DOHH2 (cell line): ENCODE data around the gene BNIPL.
A peak's percentile ranks its signal among the peaks of the same experiment; 100 is the strongest.

Source experiments
- H3F3A ChIP-seq: fragments of 200-600 bp; sonication (generic), shearing (Covaris generic); 2 replicates; pipeline ENCODE4 v1.6.0; 2016; ENCODE audit warnings: antibody characterized with exemption, mild to moderate bottlenecking; ENCODE audit not compliant: control insufficient read depth, insufficient read depth
- H3K27ac ChIP-seq: fragments of 200-600 bp; sonication (generic); 2 replicates; pipeline ENCODE4 v1.5.1; 2014; ENCODE audit warnings: low read depth, mild to moderate bottlenecking, low read length, moderate library complexity
- H3K27me3 ChIP-seq: fragments of 200-600 bp; sonication (generic); 2 replicates; pipeline ENCODE4 v1.6.1; 2014; ENCODE audit warnings: mild to moderate bottlenecking, low read length, mixed read lengths; ENCODE audit not compliant: control insufficient read depth
- H3K36me3 ChIP-seq: fragments of 200-600 bp; sonication (generic); 2 replicates; pipeline ENCODE4 v1.6.1; 2014; ENCODE audit warnings: mild to moderate bottlenecking, low read length, moderate library complexity, mixed read lengths; ENCODE audit not compliant: control insufficient read depth
- H3K4me1 ChIP-seq: fragments of 200-600 bp; sonication (generic); 2 replicates; pipeline ENCODE4 v1.6.1; 2014; ENCODE audit warnings: mild to moderate bottlenecking, low read length, mixed read lengths; ENCODE audit not compliant: control insufficient read depth
- H3K4me2 ChIP-seq: fragments of 200-600 bp; sonication (generic); 2 replicates; pipeline ENCODE4 v1.6.0; 2014; ENCODE audit warnings: mild to moderate bottlenecking, low read length, moderate library complexity
- H3K4me3 ChIP-seq: fragments of 200-600 bp; sonication (generic); 2 replicates; pipeline ENCODE4 v1.5.1; 2014; ENCODE audit warnings: mild to moderate bottlenecking, low read length, mixed read lengths
- H3K79me2 ChIP-seq: fragments of 200-600 bp; sonication (generic); 2 replicates; pipeline ENCODE4 v1.6.1; 2014; ENCODE audit warnings: mild to moderate bottlenecking, low read length, mixed read lengths; ENCODE audit not compliant: control insufficient read depth
- H3K9me2 ChIP-seq: fragments of 200-600 bp; sonication (generic); replicated peaks from 2 replicates; pipeline ENCODE4 v1.6.1; 2014; ENCODE audit warnings: mild to moderate bottlenecking, low read length, mixed read lengths; ENCODE audit not compliant: control insufficient read depth
- H3K9me3 ChIP-seq: fragments of 200-600 bp; sonication (generic); 2 replicates; pipeline ENCODE4 v1.6.1; 2014; ENCODE audit warnings: antibody characterized with exemption, low read length, mixed read lengths; ENCODE audit not compliant: control insufficient read depth, insufficient read depth
- H4K20me1 ChIP-seq: fragments of 200-600 bp; sonication (generic); 2 replicates; pipeline ENCODE4 v1.6.0; 2014; ENCODE audit warnings: low read depth, mild to moderate bottlenecking, antibody characterized with exemption, low read length, moderate library complexity; ENCODE audit not compliant: control insufficient read depth, insufficient read depth
- EZH2phosphoT487 ChIP-seq: fragments of 200-600 bp; sonication (generic); IDR thresholded peaks from 2 replicates; pipeline ENCODE4 v1.6.1; 2017; ENCODE audit warnings: borderline replicate concordance, mild to moderate bottlenecking, antibody characterized with exemption, low read length, moderate library complexity, mixed read lengths
- TF ChIP-seq, protein P1 (sequence below): fragments of 200-600 bp; sonication (generic); IDR thresholded peaks from one replicate; pipeline ENCODE4 v1.5.1; 2014; ENCODE audit warnings: antibody characterized with exemption, mild to moderate bottlenecking, low read depth, low read length; ENCODE audit not compliant: poor library complexity, severe bottlenecking

The BNIPL gene

DNA sequence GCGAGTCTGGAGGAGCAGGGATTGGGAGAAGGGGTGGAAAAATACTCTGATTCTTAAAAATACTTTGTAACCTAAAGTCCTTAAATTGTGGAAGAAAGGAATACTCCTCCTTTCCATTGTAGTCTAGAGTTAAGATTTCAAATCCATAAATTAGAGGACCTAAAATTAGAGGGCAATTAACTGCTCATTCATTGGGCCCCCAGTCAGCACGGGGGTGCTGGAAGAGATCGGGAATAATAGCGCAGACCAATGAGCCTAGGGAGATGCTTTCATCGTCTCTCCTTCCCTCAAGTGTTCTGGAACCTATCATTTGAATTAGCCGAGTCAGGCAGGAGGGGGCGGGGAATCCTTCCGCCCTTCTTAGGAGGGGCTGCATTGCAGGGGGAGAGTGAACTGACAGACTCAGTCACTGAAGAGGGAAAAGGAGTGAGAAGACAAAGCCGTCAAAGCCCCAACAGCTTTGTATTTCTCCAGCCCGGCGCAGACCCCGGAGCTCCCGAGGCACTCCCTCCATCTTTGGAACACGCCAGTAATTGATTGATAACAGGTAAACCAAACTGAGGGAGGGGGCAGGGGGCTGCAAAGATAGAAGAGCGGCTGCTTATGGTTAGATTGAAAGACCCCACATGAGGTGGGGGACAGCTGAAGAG lies 23.7 kb downstream of the BNIPL start, which contains the start of gene MLLT11:
Gene MLLT11 (plus strand): TSS at position 391 of the 650 bp plus-strand sequence. CDS start 6,828 bp downstream, outside the sequence.
- Histone ChIP-seq H4K20me1 (peaks cover 15% of the 10 kb centered on the region), H3K4me2 (peak within 1 kb of the TSS; percentile 88), H3F3A (no peaks in the 10 kb centered on the region), H3K79me2 (peaks cover 61% of the 10 kb centered on the region), H3K36me3 (peaks cover 38% of the 10 kb centered on the region), H3K4me1 (peaks cover 43% of the 10 kb centered on the region), H3K9me2 (no peaks in the 10 kb centered on the region), H3K27me3 (no peaks in the 10 kb centered on the region), H3K9me3 (no peaks in the 10 kb centered on the region), H3K27ac (peak within 1 kb of the TSS; percentile 57), H3K4me3 (peak within 1 kb of the TSS; percentile 86)
- TF ChIP-seq, protein P1, sequence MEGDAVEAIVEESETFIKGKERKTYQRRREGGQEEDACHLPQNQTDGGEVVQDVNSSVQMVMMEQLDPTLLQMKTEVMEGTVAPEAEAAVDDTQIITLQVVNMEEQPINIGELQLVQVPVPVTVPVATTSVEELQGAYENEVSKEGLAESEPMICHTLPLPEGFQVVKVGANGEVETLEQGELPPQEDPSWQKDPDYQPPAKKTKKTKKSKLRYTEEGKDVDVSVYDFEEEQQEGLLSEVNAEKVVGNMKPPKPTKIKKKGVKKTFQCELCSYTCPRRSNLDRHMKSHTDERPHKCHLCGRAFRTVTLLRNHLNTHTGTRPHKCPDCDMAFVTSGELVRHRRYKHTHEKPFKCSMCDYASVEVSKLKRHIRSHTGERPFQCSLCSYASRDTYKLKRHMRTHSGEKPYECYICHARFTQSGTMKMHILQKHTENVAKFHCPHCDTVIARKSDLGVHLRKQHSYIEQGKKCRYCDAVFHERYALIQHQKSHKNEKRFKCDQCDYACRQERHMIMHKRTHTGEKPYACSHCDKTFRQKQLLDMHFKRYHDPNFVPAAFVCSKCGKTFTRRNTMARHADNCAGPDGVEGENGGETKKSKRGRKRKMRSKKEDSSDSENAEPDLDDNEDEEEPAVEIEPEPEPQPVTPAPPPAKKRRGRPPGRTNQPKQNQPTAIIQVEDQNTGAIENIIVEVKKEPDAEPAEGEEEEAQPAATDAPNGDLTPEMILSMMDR, result peak; percentile 54
- TF ChIP-seq EZH2phosphoT487, result no peak

GRCh38 chr1:151060657-151061421 lies 24.5 kb downstream of the BNIPL start:
- Histone ChIP-seq H3K27ac (peak overlapping the region; percentile 57), H3K27me3 (no peaks in the 10 kb centered on the region), H3K79me2 (peaks cover 56% of the 10 kb centered on the region), H3F3A (no peaks in the 10 kb centered on the region), H4K20me1 (peaks cover 15% of the 10 kb centered on the region), H3K9me2 (no peaks in the 10 kb centered on the region), H3K36me3 (peaks cover 31% of the 10 kb centered on the region), H3K4me3 (peak overlapping the region; percentile 86), H3K9me3 (no peaks in the 10 kb centered on the region), H3K4me2 (peak overlapping the region; percentile 88), H3K4me1 (peaks cover 43% of the 10 kb centered on the region)
- TF ChIP-seq, protein P1, result no peak
- TF ChIP-seq EZH2phosphoT487, result no peak

DNA sequence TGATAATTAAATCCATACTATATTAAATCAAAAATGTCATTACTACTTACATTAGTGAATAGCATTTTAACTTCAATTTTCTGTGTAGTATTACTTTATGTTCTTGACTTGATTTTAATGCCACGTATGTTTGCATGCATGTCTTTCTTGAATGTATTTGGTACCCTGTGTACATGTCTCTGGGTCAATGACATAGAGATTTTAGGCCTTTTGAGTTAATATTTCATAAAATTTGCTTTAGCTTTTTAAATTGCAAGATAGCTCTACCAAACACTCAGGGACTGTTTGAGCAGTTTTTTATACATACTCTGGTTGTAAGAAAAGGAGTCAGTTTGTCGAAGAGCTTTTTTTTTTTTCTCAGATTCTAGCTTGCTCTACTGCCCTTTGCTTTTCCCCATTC lies 25.3 kb downstream of the BNIPL start:
- Histone ChIP-seq H3K36me3 (peaks cover 23% of the 10 kb centered on the region), H3K9me3 (no peaks in the 10 kb centered on the region), H3F3A (no peaks in the 10 kb centered on the region), H3K4me1 (peaks cover 35% of the 10 kb centered on the region), H4K20me1 (peaks cover 12% of the 10 kb centered on the region; the same call in 1 of the 2 replicates), H3K4me3 (peak overlapping the region; percentile 86), H3K9me2 (no peaks in the 10 kb centered on the region), H3K27ac (no peak overlapping the region), H3K79me2 (peaks cover 48% of the 10 kb centered on the region), H3K4me2 (peak overlapping the region; percentile 88), H3K27me3 (no peaks in the 10 kb centered on the region)
- TF ChIP-seq, protein P1, result no peak
- no peak for TF ChIP-seq EZH2phosphoT487
